Kidney glomerular epithelial cell (primary cell): ENCODE measurements around the gene SLC3A2.
"Not testable (repeated sequence)": the region's sequence is repeated elsewhere in the genome, so short reads cannot be mapped to it uniquely, and the experiment has no call there.

Experiments used
- DNase-seq: peaks from one replicate; lab custom pipeline; 2025; lab: John Stamatoyannopoulos, UW

The SLC3A2 gene

DNA sequence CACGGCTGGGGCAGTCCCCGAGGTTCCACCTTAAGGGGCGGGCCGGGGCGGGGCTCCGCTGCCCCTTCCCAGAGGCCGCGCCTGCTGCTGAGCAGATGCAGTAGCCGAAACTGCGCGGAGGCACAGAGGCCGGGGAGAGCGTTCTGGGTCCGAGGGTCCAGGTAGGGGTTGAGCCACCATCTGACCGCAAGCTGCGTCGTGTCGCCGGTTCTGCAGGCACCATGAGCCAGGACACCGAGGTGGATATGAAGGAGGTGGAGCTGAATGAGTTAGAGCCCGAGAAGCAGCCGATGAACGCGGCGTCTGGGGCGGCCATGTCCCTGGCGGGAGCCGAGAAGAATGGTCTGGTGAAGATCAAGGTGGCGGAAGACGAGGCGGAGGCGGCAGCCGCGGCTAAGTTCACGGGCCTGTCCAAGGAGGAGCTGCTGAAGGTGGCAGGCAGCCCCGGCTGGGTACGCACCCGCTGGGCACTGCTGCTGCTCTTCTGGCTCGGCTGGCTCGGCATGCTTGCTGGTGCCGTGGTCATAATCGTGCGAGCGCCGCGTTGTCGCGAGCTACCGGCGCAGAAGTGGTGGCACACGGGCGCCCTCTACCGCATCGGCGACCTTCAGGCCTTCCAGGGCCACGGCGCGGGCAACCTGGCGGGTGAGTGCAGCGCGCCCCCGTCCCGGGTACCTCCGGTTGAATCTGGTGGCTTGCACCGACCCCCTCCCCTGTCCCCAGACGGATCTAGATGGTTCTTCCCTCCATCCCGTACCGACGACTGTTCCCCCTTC, at the start of gene SLC3A2:
SLC3A2 (plus strand) TSS at position 94 of the 776 bp plus-strand sequence; CDS start at position 222, 128 bp downstream.
- peak; percentile 84 for DNase-seq

DNA sequence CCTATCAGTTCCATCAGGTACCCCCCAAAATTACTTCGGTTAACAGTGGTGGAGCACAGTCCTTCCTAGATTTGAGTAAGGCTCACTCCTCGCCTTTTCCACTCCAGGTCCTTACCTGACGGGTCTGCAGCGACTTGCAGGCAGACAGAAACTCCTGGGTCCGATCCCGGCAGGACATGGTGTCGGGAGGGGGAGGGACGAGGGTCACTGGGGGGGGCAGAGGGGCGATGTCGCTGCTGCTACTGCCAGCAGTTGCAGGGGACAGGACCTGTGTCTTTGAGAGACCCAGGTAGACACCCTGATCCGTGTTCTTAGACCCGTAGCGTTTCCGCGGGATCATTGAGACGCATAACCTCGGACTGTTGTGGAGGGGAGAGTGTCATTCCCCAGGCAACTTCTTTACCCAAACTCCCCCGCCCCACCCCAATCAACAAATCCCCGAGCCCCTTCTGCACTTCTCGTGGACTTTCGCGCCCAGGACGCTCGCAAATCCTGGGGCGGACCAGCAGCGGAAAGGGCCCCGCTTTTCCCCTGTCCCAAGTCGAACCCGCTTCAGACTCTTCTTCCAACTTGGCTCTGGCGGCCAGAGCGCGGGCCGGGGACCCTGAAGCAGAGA, 49.7 kb upstream of the SLC3A2 start:
- DNase-seq: no peak

DNA sequence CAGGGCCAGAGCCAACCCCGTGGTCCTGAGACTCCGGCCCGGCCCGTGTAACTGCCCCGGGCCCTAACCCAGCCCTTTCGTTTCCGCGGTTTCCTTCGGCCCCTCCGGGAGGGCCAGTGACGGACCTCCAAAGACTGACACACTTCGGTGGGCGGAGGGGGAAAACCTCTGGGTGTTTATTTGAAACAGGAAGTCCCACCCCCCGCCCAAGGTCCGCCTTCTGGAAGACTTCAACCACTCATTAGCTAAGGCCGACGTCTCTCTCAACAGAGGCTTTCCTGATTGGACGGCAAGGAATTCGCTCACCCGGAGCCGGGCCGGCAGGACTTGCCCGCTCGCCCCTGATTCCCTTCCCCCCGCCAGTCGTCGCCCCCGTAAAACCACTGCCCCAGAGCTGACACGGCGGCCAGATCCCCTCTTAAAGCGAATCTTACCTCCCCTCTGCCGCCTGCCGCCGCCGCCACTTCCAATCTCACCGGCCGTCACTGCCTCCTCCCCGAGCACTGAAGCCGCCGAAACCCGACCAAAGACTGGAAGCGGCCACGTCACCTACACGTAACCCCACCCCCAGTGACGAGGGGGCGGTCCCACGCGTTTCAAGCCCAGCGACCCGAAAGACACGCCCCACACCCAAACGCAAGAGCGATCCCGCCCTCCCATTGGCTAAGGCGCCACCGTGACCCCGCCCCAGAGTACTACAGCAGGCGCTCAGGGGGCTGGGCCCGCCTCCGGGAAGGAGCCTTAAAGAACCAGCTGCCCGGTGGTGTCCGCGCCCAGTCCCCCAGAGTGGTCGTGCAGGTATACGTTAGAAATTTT, 49.0 kb upstream of the SLC3A2 start, which contains the start of gene STX5:
STX5 (minus strand) TSS at position 532 of the 816 bp plus-strand sequence. CDS start 808 bp downstream, outside the sequence.
- peak; percentile 96 for DNase-seq

DNA sequence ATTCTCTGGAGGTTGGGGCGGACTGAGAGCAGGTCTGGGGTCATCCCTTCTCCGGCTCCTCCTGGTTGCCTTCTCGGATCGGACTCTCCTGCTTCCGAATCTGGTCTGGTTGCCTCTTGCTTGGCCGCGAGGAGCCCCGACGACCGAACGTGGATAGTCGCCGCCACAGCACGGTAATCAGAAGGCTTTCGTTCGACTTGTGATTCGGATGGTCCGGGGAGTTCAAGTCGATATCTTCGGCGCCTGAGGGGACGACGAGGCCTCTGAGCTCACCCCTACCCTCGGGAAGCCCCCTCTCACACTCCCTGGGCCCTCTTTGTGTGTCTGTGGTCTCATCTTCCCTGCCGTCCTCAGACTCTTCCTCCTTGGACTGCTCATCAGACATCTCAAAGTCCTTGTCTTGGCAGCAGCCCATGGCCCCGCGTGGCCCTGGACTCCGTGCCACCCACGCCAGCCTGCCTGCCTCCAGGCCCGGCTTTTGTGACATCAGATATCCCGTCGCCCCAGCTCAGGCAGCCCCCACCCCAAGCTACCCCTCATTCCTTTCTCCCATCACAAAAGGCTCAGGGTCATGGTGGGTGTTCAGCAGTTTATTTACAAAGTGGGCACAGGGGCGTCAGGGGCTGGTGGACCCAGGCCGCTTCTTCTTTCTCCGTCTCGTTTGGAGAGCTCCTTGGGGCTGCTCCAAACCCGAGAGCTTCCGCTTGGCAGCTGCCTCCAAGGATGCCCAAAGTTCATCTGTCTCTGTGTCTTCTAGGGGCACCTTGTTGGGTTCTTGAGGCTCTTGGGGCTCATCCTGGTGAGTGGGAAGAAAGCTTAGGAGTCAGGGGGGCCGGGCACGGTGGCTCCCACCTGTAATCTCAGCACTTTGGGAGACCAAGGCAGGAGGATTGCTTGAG, 48.1 kb upstream of the SLC3A2 start, which contains the start of gene TEX54:
TEX54 (minus strand) TSS at position 506 of the 899 bp plus-strand sequence.
- no peak for DNase-seq

DNA sequence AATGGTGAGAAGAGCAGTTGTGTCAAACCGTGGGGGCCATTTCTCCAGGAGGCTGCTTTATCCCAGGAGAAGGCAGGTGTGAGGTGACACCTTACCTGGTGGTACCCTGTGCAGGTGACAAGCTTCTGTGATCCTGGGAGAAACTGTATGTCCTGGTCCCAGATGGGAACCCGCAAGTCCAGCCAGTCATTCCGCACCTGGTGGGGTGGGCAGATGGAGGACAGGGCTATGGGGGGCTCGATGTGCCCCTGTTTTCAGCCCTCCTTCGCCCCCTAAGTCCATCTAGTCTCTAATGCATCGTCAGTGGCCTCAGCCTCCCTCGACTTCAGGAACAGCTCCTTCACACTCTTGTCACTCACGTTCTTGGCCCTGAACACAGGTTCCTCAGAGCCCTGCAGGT, 45.4 kb upstream of the SLC3A2 start:
- DNase-seq: no peak

DNA sequence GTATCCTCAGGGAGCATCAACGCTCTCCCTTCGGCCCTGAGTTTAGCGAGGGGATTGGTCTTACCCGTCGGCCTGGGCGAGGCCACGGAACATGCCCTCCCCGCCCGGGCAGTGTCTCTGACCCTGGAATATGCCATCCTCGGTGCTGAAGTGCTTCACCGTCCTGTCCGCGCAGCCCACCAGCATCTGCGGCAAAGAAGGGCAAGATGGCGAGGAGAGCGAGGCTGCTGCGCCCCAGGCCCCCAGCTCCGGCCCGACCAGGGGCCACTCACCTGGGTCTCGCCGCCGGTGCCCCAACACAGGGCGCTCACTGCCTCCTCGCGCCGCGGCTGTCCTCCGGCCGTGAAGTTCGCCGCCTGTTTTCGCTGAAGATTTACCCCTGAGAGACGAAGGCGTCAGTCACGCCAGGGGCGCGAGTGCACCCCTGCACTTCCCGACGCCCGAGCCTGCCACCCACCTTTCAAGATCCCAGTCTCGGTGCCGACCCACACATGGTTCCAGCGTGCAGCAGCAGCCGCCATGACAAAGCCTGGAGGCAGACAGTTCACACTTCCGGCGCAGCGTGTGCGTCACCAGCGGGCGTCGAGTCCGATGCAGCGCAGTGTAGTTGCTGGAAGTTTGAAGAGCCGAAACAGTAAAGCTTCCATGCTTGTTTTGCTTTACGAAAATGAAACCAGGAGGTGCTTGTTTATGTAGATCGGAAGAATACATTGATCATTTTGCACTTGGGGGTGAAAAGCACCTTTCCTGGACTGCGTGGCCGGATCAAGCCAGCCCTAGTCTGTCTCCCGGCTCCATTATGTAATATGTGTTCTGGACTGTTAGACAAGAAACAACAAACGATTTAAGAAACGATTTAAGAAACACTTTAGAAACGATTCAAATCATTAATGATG, 41.4 kb upstream of the SLC3A2 start, which contains the start of gene WDR74:
WDR74 (minus strand) TSS at position 541 of the 896 bp plus-strand sequence; CDS start at position 521, 20 bp downstream.
- peak; percentile 72 for DNase-seq

DNA sequence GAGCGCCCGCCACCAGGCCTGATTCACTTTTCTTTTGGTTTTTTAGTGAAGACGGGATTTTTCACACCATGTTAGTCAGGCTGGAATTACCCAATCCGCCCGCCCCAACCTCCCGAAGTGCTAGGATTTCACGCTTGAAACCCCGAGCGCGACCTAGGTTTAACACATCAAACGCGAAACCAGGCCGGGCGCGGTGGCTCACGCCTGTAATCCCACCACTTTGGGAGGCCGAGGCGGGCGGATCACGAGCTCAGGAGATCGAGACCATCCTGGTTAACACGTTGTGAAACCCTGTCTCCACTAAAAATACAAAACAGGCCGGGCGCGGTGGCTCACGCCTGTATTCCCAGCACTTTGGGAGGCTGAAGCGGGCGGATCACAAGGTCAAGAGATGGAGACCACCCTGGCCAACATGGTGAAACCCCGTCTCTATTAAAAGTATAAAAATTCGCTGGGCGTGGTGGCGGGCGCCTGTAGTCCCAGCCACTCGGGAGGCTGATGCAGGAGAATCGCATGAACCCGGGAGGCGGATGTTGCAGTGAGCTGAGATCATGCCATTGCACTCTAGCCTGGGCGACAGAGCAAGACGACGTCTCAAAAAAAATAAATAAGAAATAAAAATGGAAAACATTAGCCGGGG, 39.9 kb upstream of the SLC3A2 start:
- DNase-seq: not testable (repeated sequence)

DNA sequence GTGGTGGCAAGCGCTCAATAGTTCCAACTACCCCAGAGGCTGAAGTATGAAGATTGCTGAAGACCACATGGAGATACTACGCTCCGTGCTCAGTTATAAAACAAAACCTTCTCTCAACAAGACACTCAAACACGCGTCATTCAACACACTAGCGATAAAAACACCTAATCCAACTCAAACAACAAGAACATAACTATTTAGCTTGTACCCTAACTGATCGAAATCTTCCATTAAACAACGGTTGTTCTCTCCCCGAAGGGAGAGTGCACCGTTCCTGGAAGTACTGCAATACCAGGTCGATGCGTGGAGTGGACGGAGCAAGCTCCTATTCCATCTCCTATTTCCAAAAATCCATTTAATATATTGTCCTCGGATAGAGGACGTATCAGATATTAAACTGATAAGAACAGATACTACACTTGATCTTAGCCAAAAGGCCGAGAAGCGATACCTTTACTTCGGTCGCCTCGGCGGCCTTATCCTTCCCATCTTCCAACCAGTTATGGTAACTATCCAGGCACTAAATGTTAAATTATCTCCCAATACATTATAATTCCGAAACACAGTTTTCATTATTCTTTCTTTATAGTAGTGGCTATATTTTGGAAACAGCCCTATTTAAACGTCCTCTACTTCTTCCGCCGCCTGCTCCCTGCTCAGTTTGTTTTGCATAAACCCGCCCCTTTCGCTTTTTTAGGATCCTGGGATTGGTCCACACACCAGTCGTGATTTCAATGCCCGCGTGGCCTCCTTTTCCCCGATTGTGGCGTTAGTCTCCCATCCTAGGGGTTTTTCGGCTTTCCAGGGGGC, 39.1 kb upstream of the SLC3A2 start:
- DNase-seq: peak; percentile 100

DNA sequence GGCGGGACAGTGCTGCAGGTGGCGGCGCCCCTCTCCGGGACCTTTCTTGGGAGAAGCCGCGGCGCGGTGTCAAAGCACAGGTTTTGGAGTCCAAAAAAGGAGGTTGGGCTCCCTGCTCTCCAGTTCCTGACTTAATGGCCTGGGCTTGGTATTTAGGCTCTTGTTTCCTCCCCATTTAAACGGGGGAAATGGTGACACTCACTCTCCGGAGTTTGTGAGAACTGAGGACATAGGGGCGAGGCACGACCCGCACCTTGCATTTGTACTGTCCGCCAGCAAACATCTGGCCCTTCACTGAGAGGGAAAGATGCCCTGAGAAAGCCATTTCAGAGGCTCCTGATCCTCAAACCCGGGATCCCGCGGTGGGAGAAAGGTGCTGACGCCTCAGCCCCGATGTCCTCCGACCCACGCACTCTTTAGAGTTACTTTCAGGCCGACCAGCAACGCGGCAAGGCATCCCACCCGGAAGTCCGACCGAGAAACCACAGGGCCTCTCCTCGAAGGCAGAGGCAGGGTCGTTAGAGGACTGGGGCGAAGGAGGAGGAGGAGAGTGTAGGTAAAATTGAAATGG, 38.4 kb upstream of the SLC3A2 start:
- no peak for DNase-seq

DNA sequence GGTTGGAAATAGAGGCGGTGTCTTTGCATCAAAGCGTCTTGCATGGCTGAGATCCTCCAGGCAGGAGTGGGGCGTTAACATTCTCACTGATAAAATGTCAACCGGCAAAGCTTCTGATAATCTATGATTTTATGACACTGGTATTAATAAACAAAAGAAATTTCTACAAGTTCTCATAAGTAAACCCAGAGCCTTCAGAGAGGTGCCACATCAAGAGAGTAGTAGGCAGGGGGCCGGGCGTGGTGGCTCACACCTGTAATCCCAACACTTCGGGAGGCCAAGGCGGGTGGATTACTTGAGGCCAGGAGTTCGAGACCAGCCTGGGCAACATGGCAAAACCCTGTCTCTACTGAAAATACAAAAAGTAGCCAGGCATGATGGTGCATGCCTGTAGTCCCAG, 37.8 kb upstream of the SLC3A2 start:
- DNase-seq: not testable (repeated sequence)

DNA sequence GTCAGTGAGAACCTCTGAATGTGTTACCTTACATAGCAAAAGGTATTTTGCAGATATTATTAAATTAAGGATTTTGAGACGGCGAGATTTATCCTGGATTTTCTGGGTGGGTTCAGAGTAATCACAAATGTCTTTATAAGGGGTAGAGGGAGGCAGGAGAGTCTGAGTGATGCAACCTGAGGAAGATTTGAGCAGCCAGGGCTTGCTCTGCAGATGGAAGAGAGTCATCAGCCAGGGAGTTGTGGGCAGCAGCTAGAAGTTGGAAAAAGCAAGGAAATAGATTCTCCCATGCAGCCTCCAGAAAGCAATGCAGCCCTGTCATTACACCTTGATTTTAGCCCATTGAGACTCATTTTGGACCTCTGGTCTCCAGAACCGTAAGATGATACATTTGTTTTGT, 37.2 kb upstream of the SLC3A2 start:
- no peak for DNase-seq

DNA sequence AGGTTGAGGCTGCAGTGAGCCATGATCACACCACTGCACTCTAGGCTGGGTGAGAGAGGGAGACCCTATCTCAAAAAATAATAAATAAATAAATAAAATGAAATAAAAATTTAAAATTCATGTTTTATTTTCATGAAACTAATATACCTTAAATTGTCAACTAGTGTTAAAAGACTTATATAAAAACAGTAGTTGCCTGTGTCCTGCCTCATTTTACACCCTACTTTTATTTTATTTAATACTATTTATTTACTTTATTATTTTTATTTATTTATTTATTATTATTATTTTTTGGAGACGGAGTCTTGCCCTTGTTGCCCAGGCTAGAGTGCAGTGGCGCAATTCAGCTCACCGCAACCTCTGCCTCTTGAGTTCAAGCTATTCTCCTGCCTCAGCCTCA, 36.5 kb upstream of the SLC3A2 start:
- no peak for DNase-seq

DNA sequence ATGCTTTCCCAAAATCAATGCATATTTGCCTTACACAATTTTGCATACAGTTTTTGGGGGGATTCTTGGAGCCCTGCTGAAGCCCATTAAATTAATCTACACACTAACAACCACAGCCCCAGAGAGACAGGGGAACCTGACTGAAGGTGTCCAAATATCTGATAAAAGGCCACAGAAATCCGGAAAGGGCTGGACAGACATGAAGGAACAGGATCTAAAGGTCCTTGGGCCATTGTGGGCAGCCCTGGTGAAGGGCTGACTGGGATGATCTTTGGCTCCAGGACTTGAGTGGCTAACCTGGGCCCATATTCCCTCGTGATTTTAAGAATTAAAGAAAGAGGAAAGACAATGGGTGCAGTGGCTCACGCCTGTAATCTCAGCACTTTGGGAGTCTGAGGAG, 34.5 kb upstream of the SLC3A2 start:
- DNase-seq: no peak

DNA sequence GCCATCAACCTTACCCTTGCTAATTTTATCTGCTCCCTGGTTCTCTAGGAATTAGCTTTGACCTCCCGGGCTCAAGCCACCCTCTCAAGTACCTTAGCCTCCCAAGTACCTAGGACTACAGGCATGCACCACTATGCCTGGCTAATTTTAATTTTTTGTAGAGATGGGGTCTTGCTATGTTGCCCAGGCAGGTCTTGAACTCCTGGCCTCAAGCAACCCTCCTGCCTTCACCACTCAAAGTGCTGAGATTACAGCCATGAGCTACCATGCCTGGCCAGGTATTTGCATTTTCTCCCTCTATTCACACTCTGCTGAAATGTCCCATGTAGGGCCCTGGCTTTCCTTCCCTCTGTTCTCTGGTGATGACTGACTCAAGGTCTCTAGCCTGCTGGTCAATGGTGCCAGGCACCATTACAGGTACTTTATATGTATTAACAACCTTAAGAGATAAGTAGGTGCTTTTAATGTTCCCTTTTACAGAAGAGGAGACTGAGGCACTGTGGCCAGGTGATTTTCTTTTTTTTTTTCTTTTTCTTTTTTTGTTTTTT, 32.9 kb upstream of the SLC3A2 start:
- no peak for DNase-seq

DNA sequence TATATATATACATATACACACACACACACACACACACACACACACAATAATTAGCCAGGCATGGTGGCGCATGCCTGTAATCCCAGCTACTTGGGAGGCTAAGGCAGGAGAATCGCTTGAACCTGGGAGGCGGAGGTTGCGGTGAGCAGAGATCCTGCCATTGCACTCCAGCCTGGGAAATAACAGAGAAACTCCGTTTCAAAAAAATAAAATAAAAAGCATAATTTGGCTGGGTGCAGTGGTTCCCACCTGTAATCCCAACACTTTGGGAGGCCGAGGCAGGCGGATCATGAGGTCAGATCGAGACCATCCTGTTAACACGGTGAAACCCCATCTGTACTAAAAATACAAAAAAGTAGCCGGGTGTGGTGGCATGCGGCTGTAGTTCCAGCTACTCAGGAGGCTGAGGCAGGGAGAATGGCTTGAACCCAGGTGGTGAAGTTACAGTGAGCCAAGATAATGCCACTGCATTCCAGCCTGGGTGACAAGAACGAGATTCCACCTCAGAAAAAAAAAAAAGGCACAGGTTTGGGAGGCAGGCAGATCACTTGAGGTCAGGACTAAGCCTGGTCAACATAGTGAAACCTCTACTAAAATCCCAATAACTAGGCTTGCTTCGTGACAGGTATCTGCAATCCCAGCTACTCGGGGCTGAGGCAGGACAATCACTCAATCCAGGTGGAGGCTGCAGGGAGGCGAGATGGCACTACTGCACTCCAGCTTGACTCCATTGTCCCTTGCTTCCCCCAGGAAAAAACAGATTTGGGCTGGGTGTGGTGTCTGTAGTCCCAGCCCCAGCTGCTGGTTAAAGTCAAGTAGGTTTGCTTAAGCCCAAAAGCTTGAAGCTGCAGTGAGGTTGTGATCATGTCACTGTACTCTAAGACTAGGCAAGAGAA, 29.5 kb upstream of the SLC3A2 start:
- DNase-seq: no peak

DNA sequence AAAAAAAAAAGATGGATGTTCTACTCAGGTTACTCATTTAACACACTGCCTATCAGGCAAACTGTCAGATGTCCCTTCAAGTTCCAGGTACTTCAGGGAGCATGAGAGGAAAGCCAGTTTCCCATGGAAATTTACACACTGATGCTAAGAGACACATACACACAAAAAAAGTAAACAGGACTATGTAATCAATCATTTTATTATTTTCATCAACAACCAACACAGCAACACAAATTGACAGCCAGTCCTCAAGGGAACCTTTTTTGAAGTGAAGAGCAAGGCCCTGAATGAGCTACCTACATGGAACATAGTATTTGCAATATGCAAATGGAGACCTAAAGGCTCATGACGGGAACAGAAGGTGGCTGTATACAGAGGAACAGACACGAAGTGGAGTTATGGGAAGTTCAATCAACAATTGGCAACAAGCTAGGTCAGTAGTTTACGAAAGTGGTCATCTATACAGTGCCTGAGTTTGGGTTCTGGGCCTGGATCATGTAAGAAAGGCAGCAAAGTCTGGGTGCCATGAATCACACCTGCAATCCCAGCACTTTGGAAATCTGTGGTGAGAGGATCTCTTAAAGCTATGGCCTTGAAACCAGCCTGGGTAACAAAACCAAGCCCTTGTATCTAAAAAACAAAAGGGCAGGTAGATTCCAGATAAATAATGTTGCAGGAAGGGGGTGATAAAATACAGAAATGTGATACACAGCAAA, 28.7 kb upstream of the SLC3A2 start:
- no peak for DNase-seq
